GM10847 (cell line): ENCODE measurements around the gene BBIP1.
A peak's percentile ranks its signal among the peaks of the same experiment; 100 is the strongest.

ENCODE experiments used
- POLR2A ChIP-seq: IDR thresholded peaks from 2 replicates; pipeline ENCODE4 v1.6.1; 2011; ENCODE audit not compliant: insufficient read length; ENCODE audit errors: extremely low read depth

Gene BBIP1

DNA sequence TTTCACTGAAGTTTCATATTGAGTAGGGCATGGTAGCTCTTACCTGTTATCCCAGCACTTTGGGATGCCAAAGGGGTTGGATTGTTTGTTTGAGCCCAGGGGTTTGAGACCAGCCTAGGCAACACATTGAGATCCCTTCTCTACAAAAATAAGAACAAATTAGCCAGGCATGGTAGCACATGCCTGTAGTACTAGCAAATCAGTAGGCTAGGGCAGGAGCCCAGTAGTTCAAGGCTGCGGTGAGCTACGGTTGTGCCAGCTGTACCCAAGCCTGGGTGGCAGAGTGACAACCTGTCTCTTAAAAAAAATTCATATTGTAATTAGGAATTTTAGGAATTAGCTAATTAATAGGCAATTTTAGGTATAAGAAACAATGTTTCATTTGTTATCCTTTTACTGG is 18.0 kb downstream of the BBIP1 start:
- no peak for TF ChIP-seq POLR2A

DNA sequence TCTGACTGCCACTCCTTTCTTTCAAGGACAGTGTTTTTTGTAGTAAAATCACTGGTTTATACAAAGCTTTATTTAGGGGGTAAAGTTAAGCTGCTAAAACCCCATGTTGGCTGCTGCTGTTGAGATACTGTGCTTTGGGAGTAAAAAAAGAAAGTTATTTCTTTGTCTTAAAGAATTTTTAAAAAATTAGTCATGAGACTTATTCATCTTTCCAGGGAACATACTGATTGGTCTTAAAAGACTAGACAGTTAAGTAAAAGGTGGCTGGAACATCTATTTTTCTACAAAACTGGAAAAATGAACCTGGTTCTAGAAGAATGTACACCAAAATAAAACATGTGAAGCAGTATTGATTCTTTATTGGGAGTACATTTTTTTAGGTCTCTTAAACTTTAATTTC is 20.6 kb downstream of the BBIP1 start:
- no peak for TF ChIP-seq POLR2A

DNA sequence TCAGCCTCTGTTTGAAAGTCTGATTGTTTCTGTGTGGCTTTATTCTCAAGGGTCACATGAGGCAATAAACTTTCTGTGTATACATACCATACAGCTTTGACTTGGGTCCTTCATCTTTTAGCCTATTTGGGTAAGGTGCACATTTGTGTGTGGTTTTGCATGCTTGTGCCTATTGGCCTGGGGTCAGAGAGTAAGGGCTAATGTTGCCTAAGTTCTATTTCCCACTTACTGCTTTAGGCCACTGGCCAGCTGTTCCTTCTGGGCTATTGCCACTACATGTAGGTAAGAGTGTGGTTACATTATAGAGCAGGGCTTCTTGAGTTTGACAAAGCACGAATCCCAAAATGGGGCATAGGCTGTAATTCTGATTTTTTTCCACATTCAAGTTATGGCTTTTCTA is 21.8 kb downstream of the BBIP1 start:
- TF ChIP-seq POLR2A, result no peak

- no peak for TF ChIP-seq POLR2A
Observed at GRCh38 chr10:110893559-110894179, 25.3 kb downstream of the BBIP1 start.

DNA sequence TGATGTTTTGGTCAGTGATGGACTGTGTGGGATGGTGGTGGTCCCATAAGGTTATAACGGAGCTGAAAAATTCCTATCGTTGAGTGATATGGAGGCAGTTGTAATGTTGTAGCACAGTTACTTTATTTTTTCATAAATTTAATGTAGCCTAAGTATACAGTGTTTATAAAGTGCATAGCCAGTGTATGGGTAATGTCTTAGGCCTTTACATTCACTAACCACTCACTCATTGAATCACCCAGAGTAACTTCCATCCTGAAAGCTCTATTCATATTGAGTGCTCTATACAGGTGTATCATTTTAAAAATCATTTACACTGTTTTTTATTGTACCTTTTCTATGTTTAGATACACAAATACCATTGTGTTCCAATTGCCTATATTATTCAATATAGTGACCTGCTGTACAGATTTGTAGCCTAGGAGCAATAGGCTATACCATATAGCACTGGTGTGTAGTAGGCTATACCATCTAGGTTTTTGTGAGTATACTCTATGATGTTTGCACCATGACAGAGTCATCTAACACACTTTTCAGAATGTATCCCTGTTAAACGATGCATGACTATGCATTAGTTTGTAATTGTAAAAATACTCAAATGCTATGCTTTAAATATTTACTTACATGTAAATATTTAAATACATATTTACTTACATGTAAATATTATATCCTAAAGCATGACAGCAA is 26.2 kb downstream of the BBIP1 start:
- TF ChIP-seq POLR2A, result no peak

- no peak for TF ChIP-seq POLR2A
Observed at GRCh38 chr10:110887560-110887959, 31.4 kb downstream of the BBIP1 start.

DNA sequence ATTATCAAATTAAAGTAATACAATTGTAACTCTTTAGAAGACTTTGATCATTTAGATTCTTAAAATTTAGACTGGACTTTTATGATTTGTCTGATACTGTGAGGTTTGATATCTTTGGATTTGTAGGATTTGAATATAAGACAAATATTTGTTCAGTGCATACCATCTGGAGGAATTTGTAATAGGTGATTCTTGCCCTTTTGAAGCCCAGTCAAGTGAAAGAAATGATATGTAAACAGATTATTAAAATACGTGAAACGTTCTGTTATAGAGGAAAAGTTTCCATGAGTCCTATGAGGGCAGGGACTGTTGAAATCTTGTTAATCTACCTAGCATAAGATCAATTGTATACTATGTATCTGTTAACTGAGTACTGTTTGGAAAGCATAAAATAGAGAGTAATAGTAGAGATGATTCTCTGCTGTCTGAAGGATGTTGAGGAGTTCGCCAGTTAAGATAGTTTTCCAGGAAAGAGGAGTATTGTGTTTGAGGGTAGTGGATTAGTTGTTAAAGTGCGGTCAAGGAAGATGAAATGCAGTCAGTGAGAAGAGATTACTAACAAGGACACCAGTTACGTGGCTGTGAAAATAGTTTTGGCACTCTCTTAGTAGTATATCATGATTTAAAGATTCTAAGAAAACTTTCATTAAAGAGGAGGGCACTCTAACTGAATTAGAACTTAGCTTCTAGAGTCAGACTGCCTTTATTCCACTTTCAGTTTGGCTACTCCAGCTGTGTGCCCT is 32.9 kb downstream of the BBIP1 start:
- no peak for TF ChIP-seq POLR2A

- no peak for TF ChIP-seq POLR2A
Observed at GRCh38 chr10:110883924-110884323, 35.1 kb downstream of the BBIP1 start.

DNA sequence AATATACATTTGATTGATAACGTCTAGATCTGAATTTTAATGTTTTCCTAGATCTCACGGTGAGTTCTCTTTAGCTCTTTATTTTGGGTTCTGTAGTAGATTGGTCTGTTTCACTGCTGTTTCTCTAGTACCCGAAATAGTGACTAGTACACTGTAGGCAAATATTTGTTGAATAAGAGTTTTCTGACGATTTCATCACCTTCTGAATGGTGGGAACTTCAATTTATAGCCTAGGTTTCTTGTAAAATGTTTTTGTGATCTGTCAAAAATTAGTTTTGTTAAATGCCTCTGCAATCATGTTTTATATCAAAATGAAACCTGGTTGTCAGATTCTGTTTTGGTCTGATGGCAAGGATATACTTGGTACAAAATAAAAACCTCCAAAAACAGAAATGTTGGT is 37.1 kb downstream of the BBIP1 start:
- TF ChIP-seq POLR2A, result no peak

DNA sequence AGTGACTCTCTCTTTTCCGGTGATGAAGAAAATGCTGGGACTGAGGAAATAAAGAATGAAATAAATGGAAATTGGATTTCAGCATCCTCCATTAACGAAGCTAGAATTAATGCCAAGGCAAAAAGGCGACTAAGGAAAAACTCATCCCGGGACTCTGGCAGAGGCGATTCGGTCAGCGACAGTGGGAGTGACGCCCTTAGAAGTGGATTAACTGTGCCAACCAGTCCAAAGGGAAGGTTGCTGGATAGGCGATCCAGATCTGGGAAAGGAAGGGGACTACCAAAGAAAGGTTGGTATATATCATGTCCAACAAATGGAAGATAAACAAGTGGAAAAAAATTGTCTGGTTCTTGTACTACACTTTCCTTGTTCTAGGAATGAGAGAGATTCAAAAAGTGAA is 37.7 kb downstream of the BBIP1 start:
- no peak for TF ChIP-seq POLR2A

DNA sequence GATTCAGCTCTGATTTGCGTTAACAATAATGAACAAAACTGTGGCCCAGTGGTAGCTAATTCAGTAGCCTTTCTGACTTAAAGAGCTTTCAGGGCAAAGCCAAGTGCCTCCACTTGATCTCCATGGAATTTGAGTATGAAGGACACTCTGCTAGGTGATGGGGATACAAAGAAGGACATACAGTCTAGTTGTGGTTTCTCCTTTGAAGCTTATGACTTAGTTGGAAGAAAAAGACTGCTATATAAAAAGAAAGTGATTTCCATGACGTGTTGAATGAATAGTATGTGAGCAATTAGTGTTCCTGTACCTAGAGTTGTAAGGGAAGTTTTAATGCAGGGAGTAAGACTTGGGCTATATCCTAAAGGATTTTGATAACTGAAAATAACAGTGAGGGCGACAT is 39.0 kb downstream of the BBIP1 start:
- no peak for TF ChIP-seq POLR2A

DNA sequence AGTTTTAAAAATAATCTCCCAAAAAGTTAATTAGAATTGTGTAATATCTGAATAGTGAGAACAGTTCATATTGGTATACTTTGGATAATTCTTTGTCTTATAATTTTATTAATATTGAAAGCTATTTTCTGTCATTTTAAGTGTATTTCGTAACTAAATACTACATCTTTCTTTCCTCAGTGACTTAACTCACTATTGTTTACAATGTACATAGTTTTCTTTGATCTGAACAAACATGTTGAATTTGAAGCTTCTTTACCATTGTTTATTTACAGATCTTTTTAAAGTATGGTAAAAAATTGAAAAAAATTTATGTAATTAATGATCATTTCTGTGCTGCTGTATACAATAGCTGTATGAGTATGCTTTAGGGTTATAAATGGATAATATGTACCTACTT is 42.2 kb downstream of the BBIP1 start:
- TF ChIP-seq POLR2A, result no peak

DNA sequence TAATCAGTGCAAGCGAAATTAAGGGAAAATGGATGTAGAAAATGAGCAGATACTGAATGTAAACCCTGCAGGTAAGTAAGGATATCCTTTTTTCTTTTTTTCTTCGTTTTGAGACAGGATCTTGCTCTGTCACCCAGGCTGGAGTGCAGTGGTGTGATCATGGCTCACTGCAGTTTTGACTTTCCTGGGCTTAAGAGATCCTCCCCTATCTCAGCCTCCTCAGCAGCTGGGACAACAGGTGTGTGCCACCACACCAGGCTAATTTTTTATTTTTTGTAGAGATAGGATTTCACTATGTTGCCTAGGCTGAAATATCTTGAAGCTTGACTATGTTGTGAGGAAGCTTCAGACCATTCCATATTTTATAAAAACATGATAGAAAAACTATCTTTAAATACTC is 43.0 kb downstream of the BBIP1 start:
- no peak for TF ChIP-seq POLR2A

GRCh38 chr10:110873951-110874350 is 45.0 kb downstream of the BBIP1 start:
- no peak for TF ChIP-seq POLR2A

DNA sequence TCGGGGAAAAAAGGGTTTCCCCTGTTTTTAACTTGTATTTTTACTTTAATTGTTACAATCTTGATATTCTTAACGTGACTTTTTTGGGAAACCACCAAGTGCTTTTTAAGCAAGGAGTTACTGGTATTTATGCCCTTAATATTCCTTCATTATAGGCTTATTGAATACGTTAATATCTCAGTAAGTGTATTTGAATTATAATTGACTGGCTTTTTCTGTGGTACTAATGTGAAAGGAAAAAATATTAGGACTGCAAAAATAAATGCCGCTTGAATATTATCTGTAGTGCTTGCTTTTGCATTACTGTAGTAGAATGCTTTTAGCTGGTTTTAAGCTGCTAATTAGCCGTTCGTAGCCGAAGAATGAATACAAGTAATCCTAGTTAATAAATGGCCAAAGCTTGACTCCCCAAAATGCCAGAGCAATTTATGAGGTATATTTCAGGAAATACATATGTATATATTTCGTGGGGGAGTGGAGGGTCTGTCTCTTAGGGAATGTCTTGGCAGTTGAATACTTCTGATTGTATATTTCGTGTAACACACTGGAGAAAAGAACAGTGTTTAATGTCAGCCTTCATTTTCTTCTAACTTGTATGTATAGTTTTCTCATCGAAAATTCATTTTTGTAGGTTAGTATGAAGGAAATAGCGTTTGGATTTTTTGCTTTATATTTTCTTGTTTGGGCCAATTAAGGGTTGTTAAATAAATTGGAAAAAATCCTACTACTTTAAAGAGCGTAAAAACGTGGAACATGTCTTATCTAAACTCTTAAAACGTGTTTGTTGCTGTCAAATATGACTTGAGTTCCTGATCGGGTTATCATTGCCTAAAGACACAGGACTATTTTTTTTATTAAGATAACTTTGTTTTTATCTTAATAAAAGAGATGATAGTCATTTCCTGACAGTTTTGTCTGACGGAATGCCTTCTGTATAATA is 45.7 kb downstream of the BBIP1 start:
- TF ChIP-seq POLR2A, result no peak

GRCh38 chr10:110872145-110872983 is 46.6 kb downstream of the BBIP1 start:
- peak; percentile 9 for TF ChIP-seq POLR2A
